Neuron (in vitro differentiated cells): ENCODE measurements around the gene YPEL5.
"Not testable (repeated sequence)": the region's sequence is repeated elsewhere in the genome, so short reads cannot be mapped to it uniquely, and the experiment has no call there.

Experiments used
- H2AFZ ChIP-seq: one replicate; pipeline ENCODE4 v1.6.1; 2013; ENCODE audit warnings: low read depth, mild to moderate bottlenecking, inconsistent platforms, low read length, moderate library complexity
- H3K27me3 ChIP-seq: one replicate; pipeline ENCODE4 v1.6.1; 2013; ENCODE audit warnings: low read length; ENCODE audit not compliant: insufficient read depth
- H3K36me3 ChIP-seq: one replicate; pipeline ENCODE4 v1.6.1; 2013; ENCODE audit warnings: low read length; ENCODE audit not compliant: insufficient read depth
- H3K4me1 ChIP-seq: one replicate; pipeline ENCODE4 v1.6.1; 2013; ENCODE audit warnings: low read length; ENCODE audit not compliant: insufficient read depth
- H3K4me3 ChIP-seq: 2 replicates; pipeline ENCODE4 v1.5.1; 2013; ENCODE audit warnings: mild to moderate bottlenecking, low read length, moderate library complexity
- H3K9me3 ChIP-seq: one replicate; pipeline ENCODE4 v1.6.1; 2013; ENCODE audit warnings: low read length

Gene YPEL5

GRCh38 chr2:30113617-30114293, 33.1 kb upstream of the YPEL5 start:
- no peaks in the 10 kb centered on the region for H3K9me3 ChIP-seq
- H3K4me1 ChIP-seq = peaks cover 9% of the 10 kb centered on the region
- H2AFZ ChIP-seq = no peak overlapping the region
- H3K36me3 ChIP-seq = no peaks in the 10 kb centered on the region
- H3K4me3 ChIP-seq = no peak overlapping the region
- peaks cover 3% of the 10 kb centered on the region for H3K27me3 ChIP-seq

GRCh38 chr2:30115141-30115980, 31.4 kb upstream of the YPEL5 start:
- no peaks in the 10 kb centered on the region for H3K36me3 ChIP-seq
- no peaks in the 10 kb centered on the region for H3K9me3 ChIP-seq
- H3K4me1 ChIP-seq = peaks cover 9% of the 10 kb centered on the region
- peak overlapping the region; percentile 46 for H2AFZ ChIP-seq
- peak overlapping the region; percentile 28 for H3K4me3 ChIP-seq
- peaks cover 3% of the 10 kb centered on the region for H3K27me3 ChIP-seq

DNA sequence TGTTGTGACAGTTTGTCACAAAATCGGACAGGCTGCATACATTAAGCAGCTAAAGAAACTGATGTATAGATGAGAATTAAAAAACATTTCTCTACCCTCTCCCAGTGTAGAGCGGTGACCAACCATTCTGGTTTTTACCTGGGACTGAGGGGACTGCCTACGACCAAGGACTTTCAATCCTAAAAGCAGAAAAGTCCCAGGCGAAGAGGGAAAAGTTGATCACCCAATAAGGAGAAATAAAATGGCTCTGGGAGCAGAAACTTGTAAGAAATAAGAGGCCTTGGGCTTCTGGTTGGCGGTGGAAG, 30.9 kb upstream of the YPEL5 start:
- peaks cover 9% of the 10 kb centered on the region for H3K4me1 ChIP-seq
- peaks cover 3% of the 10 kb centered on the region for H3K27me3 ChIP-seq
- H2AFZ ChIP-seq = no peak overlapping the region

DNA sequence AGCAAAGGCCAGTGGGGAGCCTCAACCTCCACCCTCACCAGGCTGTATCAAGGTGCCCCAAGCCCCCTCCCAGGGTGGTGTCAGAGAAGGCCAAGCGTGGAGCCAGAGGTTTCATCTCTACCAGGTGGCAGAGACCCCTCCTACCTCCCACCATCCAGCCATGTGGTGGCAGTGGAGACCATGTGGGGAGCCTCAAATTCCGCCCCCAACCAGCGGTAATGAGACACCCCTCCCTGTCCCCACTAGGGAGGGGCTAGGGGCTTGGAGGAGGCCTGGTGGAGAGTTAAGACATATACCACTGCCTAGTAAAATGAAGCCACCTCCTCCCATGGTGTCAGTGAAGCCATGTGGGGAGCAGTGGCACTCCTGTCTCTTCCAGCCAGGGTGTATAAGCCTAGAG, 24.4 kb upstream of the YPEL5 start:
- H3K4me1 ChIP-seq = no peaks in the 10 kb centered on the region

More for the DNA sequence above, 30.9 kb upstream of the YPEL5 start:
- Histone ChIP-seq H3K36me3 (no peaks in the 10 kb centered on the region), H3K4me3 (no peak overlapping the region), H3K9me3 (no peaks in the 10 kb centered on the region)

DNA sequence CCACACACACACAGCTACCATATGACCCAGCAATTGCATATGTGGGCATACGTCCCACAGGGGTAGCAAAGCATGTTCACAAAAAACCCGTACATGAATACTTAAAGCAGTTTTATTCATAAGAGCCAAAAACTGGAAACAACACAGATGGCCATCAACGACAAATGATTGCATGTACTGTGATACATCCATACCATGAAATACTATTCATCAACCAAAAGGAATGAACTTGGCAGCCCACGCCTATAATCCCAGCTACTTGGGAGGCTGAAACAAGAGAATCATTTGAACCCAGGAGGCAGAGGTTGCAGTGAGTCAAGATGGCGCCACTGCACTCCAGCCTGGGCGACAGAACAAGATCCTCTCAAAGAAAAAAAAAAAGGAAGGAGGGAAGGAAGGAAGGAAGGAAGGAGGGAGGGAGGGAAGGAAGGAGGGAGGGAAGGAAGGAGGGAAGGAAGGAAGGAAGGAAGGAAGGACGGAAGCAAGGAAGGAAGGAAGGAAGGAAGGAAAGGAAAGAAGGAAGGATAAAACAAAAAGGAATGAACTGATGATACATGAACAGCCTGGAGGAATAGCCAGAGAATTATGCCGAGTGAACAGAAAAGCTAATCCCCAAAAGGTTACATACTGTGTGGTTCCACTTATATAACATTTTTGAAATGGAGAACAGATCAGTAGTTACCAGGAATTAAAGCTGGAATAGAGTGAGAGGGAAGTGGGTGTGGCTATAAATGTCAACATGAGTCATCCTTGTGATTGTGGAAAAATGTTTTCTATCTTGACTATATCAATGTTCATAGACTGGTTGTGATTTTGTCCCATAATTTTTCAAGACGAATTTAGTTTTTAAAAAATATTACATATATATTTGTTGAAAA, 19.6 kb upstream of the YPEL5 start:
- no peak overlapping the region for H2AFZ ChIP-seq
- no peaks in the 10 kb centered on the region for H3K36me3 ChIP-seq
- H3K4me3 ChIP-seq = no peak overlapping the region
- H3K4me1 ChIP-seq = no peaks in the 10 kb centered on the region
- H3K9me3 ChIP-seq = no peaks in the 10 kb centered on the region
- no peaks in the 10 kb centered on the region for H3K27me3 ChIP-seq

More for the DNA sequence above, 24.4 kb upstream of the YPEL5 start:
- no peaks in the 10 kb centered on the region for H3K36me3 ChIP-seq
- H3K27me3 ChIP-seq = no peaks in the 10 kb centered on the region
- H3K9me3 ChIP-seq = no peaks in the 10 kb centered on the region
- no peak overlapping the region for H2AFZ ChIP-seq
- H3K4me3 ChIP-seq = no peak overlapping the region

DNA sequence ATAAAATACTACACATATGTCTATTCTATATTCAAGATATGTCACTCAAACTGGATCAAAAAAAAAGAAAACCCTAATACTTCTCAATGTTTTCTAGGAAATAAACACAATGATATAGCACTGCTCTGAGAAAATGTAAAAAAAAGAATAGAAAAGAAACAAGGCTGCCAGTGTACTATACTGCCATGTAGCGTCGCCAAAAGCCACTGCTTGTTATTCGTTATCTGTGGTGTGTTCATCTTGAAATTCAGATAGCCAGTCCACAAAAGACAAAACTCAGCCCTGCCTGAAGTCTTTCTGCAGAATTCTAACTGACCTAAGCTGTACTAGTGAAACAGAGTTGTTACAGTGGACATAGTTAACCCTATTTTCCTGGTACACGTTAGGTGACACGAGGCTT, 12.2 kb upstream of the YPEL5 start:
- no peaks in the 10 kb centered on the region for H3K36me3 ChIP-seq
- H3K27me3 ChIP-seq = peaks cover 3% of the 10 kb centered on the region
- H3K9me3 ChIP-seq = no peaks in the 10 kb centered on the region
- no peak overlapping the region for H3K4me3 ChIP-seq
- H3K4me1 ChIP-seq = no peaks in the 10 kb centered on the region
- H2AFZ ChIP-seq = no peak overlapping the region

DNA sequence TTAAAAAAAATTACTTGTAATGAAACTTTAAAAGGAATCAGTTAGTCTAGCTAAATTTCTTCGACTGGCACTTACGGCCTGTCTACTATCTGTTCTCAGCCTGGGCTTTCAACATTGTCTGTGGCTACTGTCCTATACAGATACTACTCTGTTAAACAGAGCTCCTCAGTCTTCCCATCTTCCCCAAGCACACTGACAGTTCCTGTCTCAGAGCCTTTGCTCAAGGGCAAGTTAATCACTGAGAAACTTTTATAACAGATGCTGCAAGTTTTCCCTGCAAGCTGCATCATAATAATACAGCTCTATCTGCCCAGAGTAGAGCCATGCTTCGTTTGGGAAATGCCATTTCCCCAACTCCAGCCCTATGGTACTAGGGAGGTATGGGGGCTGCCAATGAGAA, 11.3 kb upstream of the YPEL5 start:
- Histone ChIP-seq H3K9me3 (no peaks in the 10 kb centered on the region), H3K4me1 (no peaks in the 10 kb centered on the region), H3K27me3 (peaks cover 3% of the 10 kb centered on the region), H3K36me3 (no peaks in the 10 kb centered on the region), H3K4me3 (no peak overlapping the region), H2AFZ (no peak overlapping the region)

DNA sequence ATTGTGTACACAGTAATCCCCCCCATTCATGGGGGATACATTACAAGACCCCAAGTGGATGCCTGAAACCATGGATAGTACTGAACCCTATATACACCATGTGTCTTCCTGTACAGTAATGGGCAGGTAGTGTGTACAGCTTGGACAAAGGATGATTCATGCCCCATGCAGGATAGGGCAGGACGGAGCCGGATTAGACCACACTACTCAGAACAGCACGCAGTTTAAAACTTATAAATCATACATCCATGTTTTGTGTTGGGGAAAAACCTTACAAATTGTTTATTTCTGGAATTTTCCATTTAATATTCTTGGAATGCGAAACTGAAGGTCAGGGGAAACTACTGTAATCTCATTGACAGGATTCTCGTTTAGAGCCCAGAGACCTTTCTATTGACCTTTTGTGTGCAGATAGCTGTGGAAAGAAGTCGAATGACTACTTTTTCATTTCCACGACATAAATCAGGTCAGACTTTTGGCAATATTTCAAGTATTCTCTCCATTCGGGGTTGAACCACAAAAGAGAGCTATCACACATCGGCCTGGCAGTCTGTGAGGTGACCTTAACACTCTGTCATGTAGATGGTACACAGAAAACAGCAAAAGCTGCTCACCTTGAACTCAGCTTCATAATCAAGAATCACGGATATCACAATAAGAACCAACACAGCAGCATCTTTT, 9.9 kb upstream of the YPEL5 start:
- Histone ChIP-seq H2AFZ (no peak overlapping the region), H3K4me1 (no peaks in the 10 kb centered on the region), H3K9me3 (no peaks in the 10 kb centered on the region), H3K27me3 (peaks cover 3% of the 10 kb centered on the region), H3K4me3 (no peak overlapping the region), H3K36me3 (no peaks in the 10 kb centered on the region)

GRCh38 chr2:30139131-30139870, 7.5 kb upstream of the YPEL5 start:
- no peaks in the 10 kb centered on the region for H3K36me3 ChIP-seq
- no peaks in the 10 kb centered on the region for H3K4me1 ChIP-seq
- no peak overlapping the region for H2AFZ ChIP-seq
- no peaks in the 10 kb centered on the region for H3K9me3 ChIP-seq
- H3K4me3 ChIP-seq = no peak overlapping the region
- H3K27me3 ChIP-seq = peaks cover 7% of the 10 kb centered on the region

GRCh38 chr2:30141136-30141535, 5.7 kb upstream of the YPEL5 start:
- Histone ChIP-seq H3K27me3 (peaks cover 4% of the 10 kb centered on the region), H3K4me3 (no peak overlapping the region), H2AFZ (no peak overlapping the region)

DNA sequence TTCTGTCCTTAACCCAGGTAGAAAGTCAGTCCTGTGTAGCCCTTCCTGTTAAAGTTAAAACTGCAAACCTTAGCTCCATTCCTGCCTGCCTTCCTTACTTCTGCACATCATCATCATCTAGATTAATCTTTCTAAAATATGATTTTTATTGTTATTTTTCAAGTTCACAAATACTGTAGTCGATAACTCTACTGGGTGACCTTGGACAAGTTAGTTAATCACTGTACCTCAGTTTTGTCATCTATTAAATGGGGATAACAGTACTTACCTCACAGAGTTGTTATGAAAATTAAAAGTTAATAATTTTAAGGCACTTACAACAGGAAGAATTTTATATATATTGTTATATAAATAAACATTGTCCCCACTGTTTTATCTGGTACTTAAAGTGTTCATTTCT, 2.5 kb upstream of the YPEL5 start:
- H2AFZ ChIP-seq = no peak overlapping the region
- peaks cover 4% of the 10 kb centered on the region for H3K36me3 ChIP-seq
- peaks cover 4% of the 10 kb centered on the region for H3K27me3 ChIP-seq
- H3K4me3 ChIP-seq = no peak overlapping the region
- H3K9me3 ChIP-seq = no peaks in the 10 kb centered on the region
- peaks cover 7% of the 10 kb centered on the region for H3K4me1 ChIP-seq

More at GRCh38 chr2:30141136-30141535, 5.7 kb upstream of the YPEL5 start:
- Histone ChIP-seq H3K36me3 (no peaks in the 10 kb centered on the region), H3K4me1 (peaks cover 1% of the 10 kb centered on the region), H3K9me3 (no peaks in the 10 kb centered on the region)

DNA sequence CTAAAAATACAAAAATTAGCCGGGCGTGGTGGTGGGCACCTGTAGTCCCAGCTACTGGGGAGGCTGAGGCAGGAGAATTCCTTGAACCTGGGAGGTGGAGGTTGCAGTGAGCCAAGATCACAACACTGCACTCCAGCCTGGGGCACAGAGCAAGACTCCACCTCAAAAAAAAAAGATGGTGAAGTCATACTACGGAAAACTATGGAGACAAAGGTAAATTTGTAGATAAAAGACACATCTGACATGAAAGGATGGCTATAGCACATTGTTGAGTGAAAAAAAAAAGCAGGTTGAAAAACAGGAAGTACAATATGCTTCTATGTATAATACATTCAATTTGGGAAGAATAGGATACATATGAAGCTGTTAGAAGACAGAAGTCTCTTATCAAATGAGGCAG, 1.9 kb upstream of the YPEL5 start:
- not testable (repeated sequence) for H3K36me3 ChIP-seq, H3K4me3 ChIP-seq, H3K9me3 ChIP-seq, H3K4me1 ChIP-seq, H2AFZ ChIP-seq, H3K27me3 ChIP-seq
